Measurements from ENCODE around the gene PTPRN2. TPM values are rescaled to one million over a fixed set of nuclear protein-coding genes. Genes with fewer than 3 reads are reported as not detected.
"Not testable (repeated sequence)": the region's sequence is repeated elsewhere in the genome, so short reads cannot be mapped to it uniquely, and the experiment has no call there.

The PTPRN2 gene
- polyA plus RNA-seq, 3 donors from 2014 or later = 1.9 to 3.7 (median 2.2) TPM

DNA sequence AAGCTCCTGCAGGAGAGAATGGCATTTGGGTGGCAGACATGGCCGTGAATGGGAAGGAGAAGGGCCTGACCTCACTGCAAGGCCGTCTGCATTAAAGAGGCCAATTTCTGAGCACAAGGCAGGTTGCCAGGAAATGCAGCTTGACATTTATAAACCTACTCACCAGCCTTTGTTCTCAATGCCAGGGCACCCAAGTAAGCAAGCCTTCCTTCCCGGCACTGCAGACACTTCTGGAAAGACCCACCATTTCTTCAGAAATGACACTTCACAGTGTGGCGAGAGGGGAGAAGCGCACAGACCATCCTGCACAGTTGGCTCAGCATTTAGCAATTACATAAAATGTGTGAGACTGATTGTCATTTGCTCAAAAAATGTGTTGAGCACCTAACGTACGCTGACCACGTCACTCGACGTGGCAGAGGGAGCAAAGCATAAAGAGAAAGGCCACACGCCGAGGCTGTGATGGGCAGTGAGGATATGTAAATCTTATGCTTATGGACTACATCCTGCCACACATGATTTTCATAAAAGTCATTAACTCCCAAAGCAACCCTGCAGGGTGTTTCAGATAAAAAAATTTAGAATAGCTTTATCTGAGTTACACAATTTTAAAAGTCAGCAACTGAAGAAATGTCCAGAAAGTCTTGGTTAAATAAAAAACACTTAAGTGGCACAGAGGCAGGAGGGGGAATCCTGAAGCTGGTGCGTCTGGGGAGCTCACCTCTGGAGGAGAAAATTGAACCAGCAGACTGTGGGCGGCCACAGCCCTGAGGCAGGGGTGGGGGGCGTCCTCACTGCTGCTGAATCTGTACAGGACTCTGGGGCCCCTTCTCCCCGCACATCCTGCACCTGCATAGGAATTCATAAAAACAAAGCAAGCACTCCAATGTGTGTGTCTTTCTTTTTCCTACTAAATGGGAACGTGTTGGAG, 543.8 kb downstream of the PTPRN2 start:
- H3K36me3 Mint-ChIP-seq = peaks cover 0 to 5% (median 3%) of the 10 kb centered on the region in 3 donors
- no peak overlapping the region for H3K4me3 Mint-ChIP-seq
- H3K27me3 Mint-ChIP-seq (ENCODE audit: low read depth in 3 of 3) = peaks cover 0 to 6% (median 2%) of the 10 kb centered on the region in 3 donors
- H3K4me1 Mint-ChIP-seq = no peaks in the 10 kb centered on the region
- H3K27ac Mint-ChIP-seq = no peak overlapping the region
- H3K9me3 Mint-ChIP-seq = peaks cover 0 to 17% (median 8%) of the 10 kb centered on the region in 6 donors
- DNase-seq = no peak

DNA sequence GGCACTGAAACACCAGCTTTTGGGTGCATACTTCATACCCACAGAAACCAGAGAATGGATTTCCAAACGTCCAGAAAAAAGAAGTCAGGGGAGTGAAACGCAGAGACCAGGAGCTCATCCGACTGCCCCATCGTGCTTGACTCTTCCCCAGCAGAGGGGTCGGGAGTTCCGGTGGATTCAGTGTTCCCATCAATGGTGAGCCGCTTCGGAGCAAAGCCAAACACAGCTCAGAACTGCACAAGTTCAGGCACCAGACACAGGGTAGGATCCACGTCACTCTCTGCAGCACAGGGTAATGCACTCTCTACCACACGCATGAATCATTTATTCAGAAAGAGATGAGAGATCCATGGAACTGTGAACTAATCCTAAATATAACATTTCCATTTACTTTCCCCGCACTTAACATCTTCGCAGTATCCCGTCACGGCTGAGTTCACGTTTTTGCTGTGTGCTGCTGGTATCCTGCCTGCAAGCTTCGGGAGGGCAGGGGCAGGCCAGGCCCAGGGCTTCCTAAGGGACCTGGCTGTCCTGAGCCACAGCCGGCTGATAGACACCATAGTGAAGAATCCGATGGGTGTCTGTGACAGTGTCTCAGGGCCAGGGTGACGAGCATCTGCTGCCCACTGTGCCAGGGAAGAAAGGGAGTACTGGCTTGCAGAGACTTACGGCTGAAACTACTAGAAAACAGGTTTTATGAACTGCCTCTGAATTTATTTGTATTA, 545.3 kb downstream of the PTPRN2 start:
- no peak overlapping the region for H3K4me3 Mint-ChIP-seq
- H3K27me3 Mint-ChIP-seq (ENCODE audit: low read depth in 3 of 3) = peaks cover 2 to 10% (median 2%) of the 10 kb centered on the region in 3 donors
- peaks cover 0 to 5% (median 3%) of the 10 kb centered on the region in 3 donors for H3K36me3 Mint-ChIP-seq
- H3K27ac Mint-ChIP-seq = no peak overlapping the region
- H3K9me3 Mint-ChIP-seq = peaks cover 2 to 28% (median 8%) of the 10 kb centered on the region in 6 donors
- no peak for DNase-seq
- no peaks in the 10 kb centered on the region for H3K4me1 Mint-ChIP-seq

DNA sequence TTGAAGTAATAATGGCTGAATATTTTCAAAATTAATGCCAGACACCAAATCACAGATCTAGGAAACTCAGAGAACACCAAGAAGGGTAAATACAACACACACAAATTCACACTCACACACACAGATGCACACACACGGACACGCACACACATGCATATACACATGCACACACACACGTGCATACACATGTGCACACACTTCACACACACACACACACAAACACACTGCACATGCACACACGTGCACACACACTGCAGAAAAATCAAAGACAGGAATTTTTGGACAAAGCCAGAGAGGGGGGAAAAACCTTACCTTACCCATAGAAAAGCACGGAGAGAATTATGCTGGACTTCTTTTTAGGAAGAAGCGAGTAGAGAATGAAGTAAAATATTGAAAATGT, 547.4 kb downstream of the PTPRN2 start:
- Mint-ChIP-seq H3K9me3 (peaks cover 2 to 28% (median 8%) of the 10 kb centered on the region in 6 donors), H3K27me3 (ENCODE audit: low read depth in 3 of 3) (peaks cover 2 to 10% (median 5%) of the 10 kb centered on the region in 3 donors), H3K4me1 (no peaks in the 10 kb centered on the region), H3K4me3 (no peak overlapping the region), H3K36me3 (peaks cover 0 to 5% (median 3%) of the 10 kb centered on the region in 3 donors), H3K27ac (no peak overlapping the region)
- no peak for DNase-seq

DNA sequence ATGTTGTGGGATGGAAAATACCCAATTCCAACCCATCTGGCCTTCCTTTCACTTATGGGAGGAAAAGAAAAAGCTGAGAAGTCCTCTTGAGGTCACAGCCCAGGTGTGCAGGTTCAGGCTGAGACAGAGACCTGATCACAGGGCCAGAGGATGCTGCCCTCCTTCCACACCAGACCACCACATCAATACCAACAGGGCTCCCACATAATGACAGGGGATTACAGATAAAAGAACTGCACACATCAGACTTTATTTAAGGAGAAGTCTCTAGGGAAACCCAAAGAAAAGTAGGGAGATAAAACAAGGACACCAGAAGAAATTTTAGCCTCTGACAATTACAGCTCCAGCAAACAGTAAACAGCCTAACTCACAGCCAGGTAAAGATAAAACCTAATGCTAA, 548.4 kb downstream of the PTPRN2 start:
- Mint-ChIP-seq H3K4me1 (no peaks in the 10 kb centered on the region), H3K27ac (no peak overlapping the region), H3K36me3 (peaks cover 0 to 5% (median 3%) of the 10 kb centered on the region in 3 donors), H3K27me3 (ENCODE audit: low read depth in 3 of 3) (peaks cover 2 to 10% (median 5%) of the 10 kb centered on the region in 3 donors), H3K9me3 (peaks cover 2 to 28% (median 9%) of the 10 kb centered on the region in 6 donors), H3K4me3 (no peak overlapping the region)
- no peak for DNase-seq

DNA sequence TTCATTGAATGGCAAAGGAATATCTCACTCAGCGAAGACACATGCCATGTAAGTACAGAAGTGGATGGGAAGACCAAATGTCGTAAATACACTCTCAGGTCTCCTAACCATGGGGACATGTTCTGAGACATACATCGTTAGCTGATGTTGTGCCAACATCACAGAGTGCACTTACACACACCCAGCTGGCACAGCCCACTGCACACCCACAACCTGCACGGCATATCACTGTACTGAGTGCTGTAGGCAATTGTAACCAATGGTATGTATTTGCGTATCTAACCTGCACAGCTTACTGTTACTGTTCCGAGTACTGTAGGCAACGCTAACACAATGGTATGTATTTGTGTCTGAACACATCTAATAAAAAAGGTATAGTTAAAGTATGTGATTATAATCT, 550.4 kb downstream of the PTPRN2 start:
- peaks cover 0 to 5% (median 3%) of the 10 kb centered on the region in 3 donors for H3K36me3 Mint-ChIP-seq
- H3K4me3 Mint-ChIP-seq = no peak overlapping the region
- H3K27me3 Mint-ChIP-seq (ENCODE audit: low read depth in 3 of 3) = peaks cover 2 to 7% (median 5%) of the 10 kb centered on the region in 3 donors
- peaks cover 6 to 28% (median 11%) of the 10 kb centered on the region in 6 donors for H3K9me3 Mint-ChIP-seq
- no peaks in the 10 kb centered on the region for H3K4me1 Mint-ChIP-seq
- DNase-seq = no peak
- H3K27ac Mint-ChIP-seq = no peak overlapping the region

DNA sequence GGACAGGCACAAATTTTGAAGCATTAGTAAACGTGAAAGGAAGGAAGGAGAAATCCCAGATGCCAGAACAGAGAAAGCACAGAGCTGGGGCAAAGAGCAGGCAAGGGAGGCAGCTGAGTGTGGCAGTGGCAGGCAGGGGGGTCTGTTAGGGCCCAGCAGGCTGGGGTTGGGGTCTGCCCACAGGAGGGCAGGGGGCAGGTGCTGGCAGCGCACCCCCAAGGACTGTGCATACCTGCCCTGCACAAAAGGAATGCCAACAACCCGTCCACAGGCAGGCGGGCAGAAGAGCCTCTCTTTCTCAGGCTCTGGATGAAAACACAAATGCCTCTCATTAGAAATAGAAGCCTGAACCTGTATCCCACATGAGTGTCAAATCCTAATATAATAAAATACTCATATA, 552.3 kb downstream of the PTPRN2 start:
- Mint-ChIP-seq H3K27me3 (ENCODE audit: low read depth in 3 of 3) (peaks cover 0 to 6% (median 5%) of the 10 kb centered on the region in 3 donors), H3K9me3 (peaks cover 6 to 26% (median 10%) of the 10 kb centered on the region in 6 donors), H3K4me3 (no peak overlapping the region), H3K36me3 (peaks cover 0 to 5% (median 3%) of the 10 kb centered on the region in 3 donors), H3K4me1 (no peaks in the 10 kb centered on the region), H3K27ac (no peak overlapping the region)
- no peak for DNase-seq

DNA sequence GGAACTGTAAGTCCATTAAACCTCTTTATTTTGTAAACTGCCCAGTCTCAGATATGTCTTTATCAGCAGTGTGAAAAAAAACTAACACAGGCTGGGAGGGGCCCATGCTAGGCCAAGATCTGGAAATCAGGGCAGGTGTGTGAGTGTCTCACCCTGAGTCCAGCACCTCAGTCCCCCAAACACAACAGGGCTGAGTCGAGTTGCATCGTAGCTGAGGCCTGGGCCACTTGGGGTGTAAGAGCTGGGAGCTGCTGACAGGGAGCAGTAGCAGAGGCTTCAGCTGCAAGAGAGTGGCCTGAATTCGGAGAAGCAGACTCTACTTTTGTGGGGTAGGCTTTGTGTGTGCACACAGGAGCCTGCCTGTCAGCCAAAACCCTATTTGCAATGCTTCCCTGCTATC, 553.1 kb downstream of the PTPRN2 start:
- H3K27me3 Mint-ChIP-seq (ENCODE audit: low read depth in 3 of 3) = peaks cover 0 to 5% (median 4%) of the 10 kb centered on the region in 3 donors
- H3K27ac Mint-ChIP-seq = no peak overlapping the region
- peaks cover 0 to under 1% (median 0%) of the 10 kb centered on the region in 3 donors for H3K36me3 Mint-ChIP-seq
- DNase-seq = no peak
- no peak overlapping the region for H3K4me3 Mint-ChIP-seq
- H3K9me3 Mint-ChIP-seq = peaks cover 4 to 18% (median 6%) of the 10 kb centered on the region in 6 donors
- H3K4me1 Mint-ChIP-seq = no peaks in the 10 kb centered on the region

DNA sequence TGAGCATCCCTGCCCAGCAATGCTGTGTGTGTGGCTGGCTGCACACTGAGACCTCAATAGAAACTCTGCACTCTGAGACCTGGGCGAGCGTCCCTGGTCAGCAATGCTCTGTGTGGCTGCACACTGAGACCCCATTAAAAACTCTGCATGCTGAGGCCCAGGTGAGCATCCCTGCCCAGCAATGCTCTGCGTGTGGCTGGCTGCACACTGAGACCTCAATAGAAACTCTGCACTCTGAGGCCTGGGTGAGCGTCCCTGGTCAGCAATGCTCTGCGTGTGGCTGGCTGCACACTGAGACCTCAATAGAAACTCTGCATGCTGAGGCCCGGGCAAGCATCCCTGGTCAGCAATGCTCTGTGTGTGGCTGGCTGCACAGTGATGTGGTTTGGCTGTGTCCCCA, 553.7 kb downstream of the PTPRN2 start:
- H3K27me3 Mint-ChIP-seq (ENCODE audit: low read depth in 3 of 3); DNase-seq; H3K27ac Mint-ChIP-seq; H3K4me3 Mint-ChIP-seq; H3K36me3 Mint-ChIP-seq; H3K4me1 Mint-ChIP-seq: not testable (repeated sequence)
- peaks cover 1 to 12% (median 5%) of the 10 kb centered on the region in 6 donors for H3K9me3 Mint-ChIP-seq

DNA sequence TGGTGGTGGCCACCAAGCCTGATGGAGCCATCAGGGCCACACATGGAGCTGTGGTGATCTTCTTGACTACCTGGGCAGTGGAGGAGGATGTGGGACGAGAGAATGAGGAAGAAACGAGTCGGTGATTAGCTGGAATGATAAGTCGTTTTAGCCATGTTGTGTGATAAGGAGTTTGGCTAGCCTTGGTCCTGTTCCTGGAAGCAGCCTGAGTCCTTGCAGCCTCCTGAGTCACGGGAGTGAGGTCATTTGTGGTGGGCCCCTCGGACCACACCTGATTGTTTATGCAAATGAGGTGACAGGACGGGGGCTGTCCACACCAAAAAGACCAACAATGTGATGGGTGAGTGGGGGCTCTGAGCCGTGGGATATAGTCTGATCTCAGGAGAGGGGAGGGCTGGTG, 554.4 kb downstream of the PTPRN2 start:
- no peaks in the 10 kb centered on the region for H3K4me1 Mint-ChIP-seq
- no peak overlapping the region for H3K4me3 Mint-ChIP-seq
- peaks cover 0 to 9% (median 5%) of the 10 kb centered on the region in 6 donors for H3K9me3 Mint-ChIP-seq
- H3K27ac Mint-ChIP-seq = no peak overlapping the region
- H3K27me3 Mint-ChIP-seq (ENCODE audit: low read depth in 3 of 3) = peaks cover 0 to 5% (median 5%) of the 10 kb centered on the region in 3 donors
- H3K36me3 Mint-ChIP-seq = no peaks in the 10 kb centered on the region
- DNase-seq = no peak

DNA sequence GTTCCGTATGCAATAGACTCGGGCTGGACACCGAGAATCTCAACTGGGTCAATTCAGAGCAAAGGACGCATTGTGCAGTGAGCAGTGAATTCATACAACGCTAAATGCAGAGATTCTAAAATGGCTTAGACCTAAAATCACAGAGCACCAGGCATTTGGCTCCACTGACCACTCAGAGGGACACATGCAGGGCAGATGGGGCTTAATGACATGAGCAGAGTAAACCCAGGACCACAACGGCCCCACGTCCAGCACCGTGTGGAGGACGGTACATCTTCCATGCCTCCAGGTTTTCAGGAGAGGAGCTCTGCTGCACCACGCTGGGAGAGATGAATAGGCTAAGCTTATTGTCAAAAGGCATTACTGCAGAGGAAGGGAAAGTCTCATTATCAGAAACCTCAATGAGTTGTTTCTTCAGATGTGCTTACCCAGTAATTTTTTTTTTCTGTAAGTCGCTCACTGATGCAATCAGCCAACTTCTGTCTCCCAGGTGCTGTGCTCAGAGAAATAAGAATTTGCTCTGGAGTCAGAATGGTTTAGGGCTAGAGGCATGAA, 555.0 kb downstream of the PTPRN2 start:
- Mint-ChIP-seq H3K27ac (no peak overlapping the region), H3K4me3 (no peak overlapping the region), H3K4me1 (no peaks in the 10 kb centered on the region), H3K27me3 (ENCODE audit: low read depth in 3 of 3) (peaks cover 0 to 3% (median 2%) of the 10 kb centered on the region in 3 donors), H3K9me3 (peaks cover 0 to 5% (median 3%) of the 10 kb centered on the region in 6 donors), H3K36me3 (no peaks in the 10 kb centered on the region)
- no peak for DNase-seq

DNA sequence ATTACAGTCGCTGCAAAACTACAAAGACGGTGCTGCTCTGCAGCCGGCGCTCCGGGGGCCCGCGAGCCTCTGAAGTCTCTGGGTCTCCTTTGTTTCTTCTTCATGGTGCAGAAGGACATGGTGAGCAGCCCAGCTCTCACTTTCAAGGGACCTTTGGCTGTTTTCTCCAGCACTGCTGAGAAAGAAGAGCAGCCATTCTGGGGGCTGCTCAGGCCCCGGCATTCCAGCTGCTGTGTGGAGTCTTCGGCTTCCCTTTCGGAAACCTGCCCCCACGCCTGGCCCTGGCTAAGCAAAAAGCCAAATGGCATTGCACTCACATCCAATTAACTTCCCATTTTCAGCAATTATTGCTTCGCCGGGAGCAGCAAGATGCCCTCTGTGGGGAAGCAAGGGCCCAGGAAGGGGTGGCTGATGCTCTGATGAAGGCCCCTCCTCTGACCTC, 555.7 kb downstream of the PTPRN2 start:
- Mint-ChIP-seq H3K4me1 (no peaks in the 10 kb centered on the region), H3K36me3 (no peaks in the 10 kb centered on the region), H3K4me3 (no peak overlapping the region), H3K9me3 (peaks cover 0 to 5% (median 3%) of the 10 kb centered on the region in 6 donors), H3K27me3 (ENCODE audit: low read depth in 3 of 3) (peaks cover 0 to 3% (median 2%) of the 10 kb centered on the region in 3 donors), H3K27ac (no peak overlapping the region)
- no peak for DNase-seq

DNA sequence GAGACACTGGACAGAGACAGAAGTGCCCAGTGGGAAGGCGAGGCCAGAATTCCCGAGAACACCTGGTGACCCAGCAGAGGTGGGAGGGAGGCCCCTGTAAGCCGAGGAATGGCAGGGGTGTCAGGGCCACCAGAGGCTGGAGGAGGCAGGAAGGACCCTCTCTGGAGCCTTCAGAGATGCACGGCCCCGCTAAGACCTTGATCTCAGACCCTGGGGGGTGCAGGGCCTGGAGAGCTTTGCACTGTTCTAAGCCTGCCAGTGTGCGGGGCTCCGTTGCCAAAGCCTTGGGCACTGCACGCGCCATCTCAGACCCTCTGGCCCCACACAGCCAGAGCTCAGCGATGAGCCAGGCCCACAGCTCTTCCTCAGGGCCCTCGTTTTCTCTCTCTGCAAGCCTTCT, 557.1 kb downstream of the PTPRN2 start:
- DNase-seq = no peak
- H3K9me3 Mint-ChIP-seq = peaks cover 0 to 5% (median 3%) of the 10 kb centered on the region in 6 donors
- H3K4me3 Mint-ChIP-seq = no peak overlapping the region
- H3K36me3 Mint-ChIP-seq = no peaks in the 10 kb centered on the region
- no peak overlapping the region for H3K27ac Mint-ChIP-seq
- peaks cover 0 to 2% (median 0%) of the 10 kb centered on the region in 3 donors for H3K27me3 Mint-ChIP-seq (ENCODE audit: low read depth in 3 of 3)
- no peaks in the 10 kb centered on the region for H3K4me1 Mint-ChIP-seq

DNA sequence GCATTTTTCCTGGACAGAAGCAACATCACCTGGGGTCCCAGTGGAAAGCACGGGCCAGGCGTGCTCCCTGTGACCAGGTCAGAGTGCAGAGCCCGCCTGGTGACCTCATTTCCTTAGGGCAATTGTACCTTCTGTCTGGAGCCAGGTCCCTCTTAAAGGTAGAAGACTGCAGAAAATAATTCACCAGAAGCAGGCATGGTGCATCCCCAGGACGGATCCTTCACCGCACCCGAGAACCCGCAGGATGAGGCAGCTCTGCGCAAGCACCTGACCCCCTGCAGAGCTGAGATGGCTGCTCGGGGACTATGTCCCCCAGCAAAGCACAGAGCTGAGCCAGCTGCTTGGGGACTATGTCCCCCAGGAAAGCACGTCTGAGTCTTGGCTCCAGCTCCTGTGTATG, 557.6 kb downstream of the PTPRN2 start:
- H3K27me3 Mint-ChIP-seq (ENCODE audit: low read depth in 3 of 3) = peaks cover 0 to 2% (median 0%) of the 10 kb centered on the region in 3 donors
- H3K4me3 Mint-ChIP-seq = no peak overlapping the region
- no peaks in the 10 kb centered on the region for H3K4me1 Mint-ChIP-seq
- no peak for DNase-seq
- H3K9me3 Mint-ChIP-seq = peaks cover 0 to 5% (median 2%) of the 10 kb centered on the region in 6 donors
- H3K36me3 Mint-ChIP-seq = no peaks in the 10 kb centered on the region
- no peak overlapping the region for H3K27ac Mint-ChIP-seq
